Stimulated activated CD8-positive, alpha-beta memory T cell treated with anti-CD3 and anti-CD28 coated beads, Interleukin-4, amount 100 ng/mL, for 1 hour (primary cell): Measurements from ENCODE around the gene RTN4IP1.

Experiments used
- DNase-seq, 2 donors: peaks; one replicate each; pipeline ENCODE4 v3.0.0-alpha.2; 2020; ENCODE audit warnings: low read depth in 2 of 2, low spot score in 1 of 2

The RTN4IP1 gene

GRCh38 chr6:106547601-106548453, 81.5 kb downstream of the RTN4IP1 start:
- no peak for DNase-seq

GRCh38 chr6:106546691-106547414, 82.4 kb downstream of the RTN4IP1 start:
- DNase-seq, result no peak

- no peak for DNase-seq
Measured at GRCh38 chr6:106546261-106546690, 83.0 kb downstream of the RTN4IP1 start.

- DNase-seq, result no peak
Measured at GRCh38 chr6:106540907-106541306, 88.4 kb downstream of the RTN4IP1 start.

- DNase-seq, result no peak
Measured at GRCh38 chr6:106540432-106540831, 88.9 kb downstream of the RTN4IP1 start.

- no peak for DNase-seq
Measured at GRCh38 chr6:106539936-106540335, 89.4 kb downstream of the RTN4IP1 start.

GRCh38 chr6:106538145-106538544, 91.2 kb downstream of the RTN4IP1 start:
- DNase-seq, result no peak

- DNase-seq, result no peak
Measured at GRCh38 chr6:106537662-106538061, 91.6 kb downstream of the RTN4IP1 start.

GRCh38 chr6:106536851-106537250, 92.4 kb downstream of the RTN4IP1 start:
- no peak for DNase-seq

- DNase-seq, result no peak
Measured at GRCh38 chr6:106536357-106536756, 92.9 kb downstream of the RTN4IP1 start.

GRCh38 chr6:106535012-106535411, 94.3 kb downstream of the RTN4IP1 start:
- no peak for DNase-seq

GRCh38 chr6:106534564-106534982, 94.7 kb downstream of the RTN4IP1 start:
- no peak for DNase-seq

GRCh38 chr6:106534004-106534403, 95.3 kb downstream of the RTN4IP1 start:
- no peak for DNase-seq

- no peak for DNase-seq
Measured at GRCh38 chr6:106533054-106533453, 96.2 kb downstream of the RTN4IP1 start.

- DNase-seq, result no peak
Measured at GRCh38 chr6:106530502-106530901, 98.8 kb downstream of the RTN4IP1 start.

GRCh38 chr6:106530026-106530425, 99.3 kb downstream of the RTN4IP1 start:
- DNase-seq, result no peak

GRCh38 chr6:106529438-106529837, 99.9 kb downstream of the RTN4IP1 start:
- DNase-seq, result no peak

GRCh38 chr6:106528521-106528920, 100.8 kb downstream of the RTN4IP1 start:
- DNase-seq, result no peak

- DNase-seq, result no peak
Measured at GRCh38 chr6:106527979-106528378, 101.3 kb downstream of the RTN4IP1 start.

GRCh38 chr6:106527117-106527516, 102.2 kb downstream of the RTN4IP1 start:
- no peak for DNase-seq

GRCh38 chr6:106525882-106526275, 103.4 kb downstream of the RTN4IP1 start:
- no peak for DNase-seq
